Measurements from ENCODE around the gene DCST2.

DCST2 gene

GRCh38 chr1:155012026-155012546, 21.5 kb downstream of the DCST2 start:
- Mint-ChIP-seq H3K9me3 (no peaks in the 10 kb centered on the region), H3K27me3 (no peaks in the 10 kb centered on the region), H3K4me1 (peaks cover 68% of the 10 kb centered on the region), H3K4me3 (peak overlapping the region; percentile 71), H3K27ac (peak overlapping the region; percentile 94), H3K36me3 (peaks cover 2% of the 10 kb centered on the region)

GRCh38 chr1:155011437-155012025, 22.1 kb downstream of the DCST2 start:
- H3K27me3 Mint-ChIP-seq: no peaks in the 10 kb centered on the region
- peak overlapping the region; percentile 94 for H3K27ac Mint-ChIP-seq
- H3K9me3 Mint-ChIP-seq: no peaks in the 10 kb centered on the region
- H3K4me1 Mint-ChIP-seq: peaks cover 69% of the 10 kb centered on the region
- H3K4me3 Mint-ChIP-seq: peak overlapping the region; percentile 94
- H3K36me3 Mint-ChIP-seq: peaks cover 2% of the 10 kb centered on the region

- Mint-ChIP-seq H3K36me3 (peaks cover 2% of the 10 kb centered on the region), H3K27me3 (no peaks in the 10 kb centered on the region), H3K9me3 (no peaks in the 10 kb centered on the region), H3K4me3 (peak overlapping the region; percentile 94), H3K4me1 (peaks cover 69% of the 10 kb centered on the region), H3K27ac (peak overlapping the region; percentile 76)
Measured at GRCh38 chr1:155011004-155011416, 22.6 kb downstream of the DCST2 start.

- Mint-ChIP-seq H3K27ac (peak overlapping the region; percentile 97), H3K9me3 (no peaks in the 10 kb centered on the region), H3K36me3 (no peaks in the 10 kb centered on the region), H3K4me3 (peak overlapping the region; percentile 94), H3K27me3 (no peaks in the 10 kb centered on the region), H3K4me1 (peaks cover 69% of the 10 kb centered on the region)
Measured at GRCh38 chr1:155010211-155010918, 23.2 kb downstream of the DCST2 start.

GRCh38 chr1:155009742-155010141, 23.8 kb downstream of the DCST2 start:
- H3K4me1 Mint-ChIP-seq: peaks cover 71% of the 10 kb centered on the region
- no peaks in the 10 kb centered on the region for H3K36me3 Mint-ChIP-seq

GRCh38 chr1:155009221-155009711, 24.3 kb downstream of the DCST2 start:
- Mint-ChIP-seq H3K4me1 (peaks cover 71% of the 10 kb centered on the region), H3K4me3 (peak overlapping the region; percentile 94), H3K27ac (peak overlapping the region; percentile 97), H3K36me3 (no peaks in the 10 kb centered on the region), H3K9me3 (no peaks in the 10 kb centered on the region), H3K27me3 (no peaks in the 10 kb centered on the region)

More at GRCh38 chr1:155009742-155010141, 23.8 kb downstream of the DCST2 start:
- Mint-ChIP-seq H3K4me3 (peak overlapping the region; percentile 94), H3K27ac (peak overlapping the region; percentile 97), H3K9me3 (no peaks in the 10 kb centered on the region), H3K27me3 (no peaks in the 10 kb centered on the region)

GRCh38 chr1:155008015-155008941, 25.3 kb downstream of the DCST2 start:
- Mint-ChIP-seq H3K36me3 (no peaks in the 10 kb centered on the region), H3K4me1 (peaks cover 68% of the 10 kb centered on the region), H3K27me3 (no peaks in the 10 kb centered on the region), H3K27ac (peak overlapping the region; percentile 96), H3K4me3 (peak overlapping the region; percentile 94), H3K9me3 (no peaks in the 10 kb centered on the region)

GRCh38 chr1:155007251-155007828, 26.2 kb downstream of the DCST2 start:
- peaks cover 59% of the 10 kb centered on the region for H3K4me1 Mint-ChIP-seq
- H3K36me3 Mint-ChIP-seq: no peaks in the 10 kb centered on the region
- no peak overlapping the region for H3K4me3 Mint-ChIP-seq
- H3K27ac Mint-ChIP-seq: peak overlapping the region; percentile 92
- no peaks in the 10 kb centered on the region for H3K9me3 Mint-ChIP-seq
- H3K27me3 Mint-ChIP-seq: no peaks in the 10 kb centered on the region

- Mint-ChIP-seq H3K4me1 (peaks cover 54% of the 10 kb centered on the region), H3K27me3 (no peaks in the 10 kb centered on the region), H3K4me3 (peak overlapping the region; percentile 56), H3K27ac (peak overlapping the region; percentile 92), H3K36me3 (no peaks in the 10 kb centered on the region), H3K9me3 (no peaks in the 10 kb centered on the region)
Measured at GRCh38 chr1:155006601-155007101, 26.9 kb downstream of the DCST2 start.

- H3K36me3 Mint-ChIP-seq: no peaks in the 10 kb centered on the region
- H3K4me1 Mint-ChIP-seq: peaks cover 49% of the 10 kb centered on the region
- no peaks in the 10 kb centered on the region for H3K9me3 Mint-ChIP-seq
- H3K27me3 Mint-ChIP-seq: no peaks in the 10 kb centered on the region
- H3K4me3 Mint-ChIP-seq: no peak overlapping the region
- peak overlapping the region; percentile 92 for H3K27ac Mint-ChIP-seq
Measured at GRCh38 chr1:155005076-155006011, 28.2 kb downstream of the DCST2 start.

GRCh38 chr1:155004352-155005075, 29.1 kb downstream of the DCST2 start:
- Mint-ChIP-seq H3K27ac (peak overlapping the region; percentile 85), H3K4me3 (peak overlapping the region; percentile 82), H3K9me3 (no peaks in the 10 kb centered on the region), H3K4me1 (peaks cover 50% of the 10 kb centered on the region), H3K27me3 (no peaks in the 10 kb centered on the region), H3K36me3 (no peaks in the 10 kb centered on the region)

GRCh38 chr1:155003766-155004351, 29.7 kb downstream of the DCST2 start:
- no peaks in the 10 kb centered on the region for H3K9me3 Mint-ChIP-seq
- H3K4me1 Mint-ChIP-seq: peaks cover 53% of the 10 kb centered on the region
- peak overlapping the region; percentile 90 for H3K27ac Mint-ChIP-seq
- no peaks in the 10 kb centered on the region for H3K27me3 Mint-ChIP-seq
- no peaks in the 10 kb centered on the region for H3K36me3 Mint-ChIP-seq
- peak overlapping the region; percentile 95 for H3K4me3 Mint-ChIP-seq

- peak overlapping the region; percentile 95 for H3K4me3 Mint-ChIP-seq
- no peaks in the 10 kb centered on the region for H3K36me3 Mint-ChIP-seq
- peaks cover 53% of the 10 kb centered on the region for H3K4me1 Mint-ChIP-seq
- H3K27ac Mint-ChIP-seq: peak overlapping the region; percentile 90
- no peaks in the 10 kb centered on the region for H3K27me3 Mint-ChIP-seq
- H3K9me3 Mint-ChIP-seq: no peaks in the 10 kb centered on the region
Measured at GRCh38 chr1:155003227-155003765, 30.3 kb downstream of the DCST2 start.
